Vagina (tissue), 2 donors: ENCODE measurements around the gene ASTN1. TPM values are rescaled to one million over a fixed set of nuclear protein-coding genes. Genes with fewer than 3 reads are reported as not detected.

Experiments
- DNase-seq, 2 donors: peaks; one replicate each; pipeline ENCODE4 v3.0.0-alpha.2; 2017; ENCODE audit errors: extremely low spot score in 2 of 2
- H3K27ac ChIP-seq: fragments of 200-600 bp; sonication (generic); one replicate; pipeline ENCODE4 v1.5.1; 2019
- H3K27me3 ChIP-seq: fragments of 200-600 bp; sonication (generic); one replicate; pipeline ENCODE4 v1.5.1; 2019
- H3K36me3 ChIP-seq, 2 donors: fragments of 200-600 bp; sonication (generic); one replicate each; pipeline ENCODE4 v1.5.1; 2017 to 2019
- H3K4me1 ChIP-seq: fragments of 200-600 bp; sonication (generic); one replicate; pipeline ENCODE4 v1.5.1; 2019
- H3K4me3 ChIP-seq, 2 donors: fragments of 200-600 bp; sonication (generic); 1 replicate in 1 of 2; 2 replicates in 1 of 2; pipeline ENCODE4 v1.5.1; 2016 to 2019
- H3K9me3 ChIP-seq: fragments of 200-600 bp; sonication (generic); one replicate; pipeline ENCODE4 v1.5.1; 2019
- POLR2A ChIP-seq, 2 donors: fragments of 450-650 bp; IDR thresholded peaks; one replicate each; pipeline ENCODE4 v1.6.1; 2017; ENCODE audit warnings: antibody characterized with exemption in 2 of 2, mild to moderate bottlenecking in 2 of 2, moderate library complexity in 2 of 2
- POLR2AphosphoS5 ChIP-seq, 2 donors: sonication (generic); formaldehyde crosslinking; IDR thresholded peaks; one replicate each; pipeline ENCODE4 v1.9.0; 2017; ENCODE audit warnings: antibody characterized with exemption in 2 of 2, mild to moderate bottlenecking in 2 of 2, low read depth in 1 of 2; ENCODE audit not compliant: insufficient read depth in 1 of 2
- intact Hi-C: fragments of 100-400 bp; cut with DNase I; formaldehyde crosslinking; loops from one replicate; pipeline ENCODE4 v1.15.1; 2023
- total RNA-seq: library from RNA; depleted of rRNA; stranded (reverse); fragments of >200 nt; gene quantifications from one replicate; pipeline ENCODE4 v1.2.3, GENCODE V29; 2016
- TF ChIP-seq, protein P1 (sequence below), 3 experiments: fragments of 450-650 bp in 2 of 3; fragments of 200-600 bp in 1 of 3; sonication (generic) in 1 of 3; IDR thresholded peaks; one replicate each; pipeline ENCODE4 v1.5.1; 2017 to 2019; ENCODE audit warnings: antibody characterized with exemption in 3 of 3, mild to moderate bottlenecking in 2 of 3, moderate library complexity in 2 of 3

ASTN1 gene
- total RNA-seq, 1 donor from 2014 or later: 4.2 TPM

- intact Hi-C loops: loop anchor here (10.0 kb wide), 1 partner anchor 1037 kb away; no protein-coding TSS in a partner anchor
- TF ChIP-seq, protein P1, sequence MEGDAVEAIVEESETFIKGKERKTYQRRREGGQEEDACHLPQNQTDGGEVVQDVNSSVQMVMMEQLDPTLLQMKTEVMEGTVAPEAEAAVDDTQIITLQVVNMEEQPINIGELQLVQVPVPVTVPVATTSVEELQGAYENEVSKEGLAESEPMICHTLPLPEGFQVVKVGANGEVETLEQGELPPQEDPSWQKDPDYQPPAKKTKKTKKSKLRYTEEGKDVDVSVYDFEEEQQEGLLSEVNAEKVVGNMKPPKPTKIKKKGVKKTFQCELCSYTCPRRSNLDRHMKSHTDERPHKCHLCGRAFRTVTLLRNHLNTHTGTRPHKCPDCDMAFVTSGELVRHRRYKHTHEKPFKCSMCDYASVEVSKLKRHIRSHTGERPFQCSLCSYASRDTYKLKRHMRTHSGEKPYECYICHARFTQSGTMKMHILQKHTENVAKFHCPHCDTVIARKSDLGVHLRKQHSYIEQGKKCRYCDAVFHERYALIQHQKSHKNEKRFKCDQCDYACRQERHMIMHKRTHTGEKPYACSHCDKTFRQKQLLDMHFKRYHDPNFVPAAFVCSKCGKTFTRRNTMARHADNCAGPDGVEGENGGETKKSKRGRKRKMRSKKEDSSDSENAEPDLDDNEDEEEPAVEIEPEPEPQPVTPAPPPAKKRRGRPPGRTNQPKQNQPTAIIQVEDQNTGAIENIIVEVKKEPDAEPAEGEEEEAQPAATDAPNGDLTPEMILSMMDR (IDR thresholded peaks at IDR 0.05): peak; percentile 37 to 75 (median 68)
- TF ChIP-seq POLR2A (IDR thresholded peaks at IDR 0.05): no peak
- TF ChIP-seq POLR2AphosphoS5 (IDR thresholded peaks at IDR 0.05; ENCODE audit: insufficient read depth in 1 of 2, low read depth in 1 of 2): no peak
- no peaks in the 10 kb centered on the region for H3K36me3 ChIP-seq
- no peaks in the 10 kb centered on the region for H3K27me3 ChIP-seq
- H3K9me3 ChIP-seq: no peaks in the 10 kb centered on the region
- no peak for DNase-seq
- no peak overlapping the region for H3K4me3 ChIP-seq
- H3K4me1 ChIP-seq: no peaks in the 10 kb centered on the region
- no peak overlapping the region for H3K27ac ChIP-seq
These were observed 266.9 kb downstream of the ASTN1 start for GRCh38 chr1:176897350-176898236.

GRCh38 chr1:176896216-176896615 lies 268.3 kb downstream of the ASTN1 start:
- no peaks in the 10 kb centered on the region for H3K27me3 ChIP-seq
- H3K4me3 ChIP-seq: no peak overlapping the region
- H3K9me3 ChIP-seq: no peaks in the 10 kb centered on the region
- intact Hi-C loops: loop anchor here (10.0 kb wide), 1 partner anchor 1039 kb away; no protein-coding TSS in a partner anchor
- no peak overlapping the region for H3K27ac ChIP-seq
- no peaks in the 10 kb centered on the region for H3K4me1 ChIP-seq
- TF ChIP-seq, protein P1 (IDR thresholded peaks at IDR 0.05): no peak
- TF ChIP-seq POLR2A (IDR thresholded peaks at IDR 0.05) (no peak), POLR2AphosphoS5 (IDR thresholded peaks at IDR 0.05; ENCODE audit: insufficient read depth in 1 of 2, low read depth in 1 of 2) (no peak)
- no peak for DNase-seq
- H3K36me3 ChIP-seq: no peaks in the 10 kb centered on the region

DNA sequence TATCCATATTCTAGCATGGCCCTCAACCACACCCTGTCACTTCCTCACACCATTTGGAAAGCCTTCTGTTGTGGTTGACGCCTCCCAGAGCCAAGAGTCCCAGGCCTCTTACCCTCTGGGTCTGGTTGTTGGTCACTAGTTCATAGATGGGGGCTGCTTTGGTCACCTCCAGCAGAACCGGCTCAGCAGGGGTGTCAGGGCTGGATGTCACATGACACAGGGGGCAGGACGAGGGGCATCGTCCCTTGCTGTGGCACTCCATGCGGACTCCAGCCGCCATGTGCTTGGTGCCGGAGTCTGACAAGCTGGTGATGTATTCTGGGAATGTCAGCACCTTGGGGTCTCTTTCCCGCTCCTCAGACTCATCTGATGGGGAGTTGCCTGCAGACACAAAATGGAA lies 270.1 kb downstream of the ASTN1 start:
- Histone ChIP-seq H3K27ac (no peak overlapping the region), H3K9me3 (no peaks in the 10 kb centered on the region), H3K27me3 (no peaks in the 10 kb centered on the region), H3K4me1 (no peaks in the 10 kb centered on the region), H3K4me3 (no peak overlapping the region), H3K36me3 (no peaks in the 10 kb centered on the region)
- no peak for DNase-seq
- TF ChIP-seq, protein P1 (IDR thresholded peaks at IDR 0.05): no peak
- TF ChIP-seq POLR2AphosphoS5 (IDR thresholded peaks at IDR 0.05; ENCODE audit: insufficient read depth in 1 of 2, low read depth in 1 of 2): no peak
- no peak for TF ChIP-seq POLR2A (IDR thresholded peaks at IDR 0.05)
- intact Hi-C loops: loop anchor here (10.0 kb wide), 1 partner anchor 1040 kb away; no protein-coding TSS in a partner anchor

DNA sequence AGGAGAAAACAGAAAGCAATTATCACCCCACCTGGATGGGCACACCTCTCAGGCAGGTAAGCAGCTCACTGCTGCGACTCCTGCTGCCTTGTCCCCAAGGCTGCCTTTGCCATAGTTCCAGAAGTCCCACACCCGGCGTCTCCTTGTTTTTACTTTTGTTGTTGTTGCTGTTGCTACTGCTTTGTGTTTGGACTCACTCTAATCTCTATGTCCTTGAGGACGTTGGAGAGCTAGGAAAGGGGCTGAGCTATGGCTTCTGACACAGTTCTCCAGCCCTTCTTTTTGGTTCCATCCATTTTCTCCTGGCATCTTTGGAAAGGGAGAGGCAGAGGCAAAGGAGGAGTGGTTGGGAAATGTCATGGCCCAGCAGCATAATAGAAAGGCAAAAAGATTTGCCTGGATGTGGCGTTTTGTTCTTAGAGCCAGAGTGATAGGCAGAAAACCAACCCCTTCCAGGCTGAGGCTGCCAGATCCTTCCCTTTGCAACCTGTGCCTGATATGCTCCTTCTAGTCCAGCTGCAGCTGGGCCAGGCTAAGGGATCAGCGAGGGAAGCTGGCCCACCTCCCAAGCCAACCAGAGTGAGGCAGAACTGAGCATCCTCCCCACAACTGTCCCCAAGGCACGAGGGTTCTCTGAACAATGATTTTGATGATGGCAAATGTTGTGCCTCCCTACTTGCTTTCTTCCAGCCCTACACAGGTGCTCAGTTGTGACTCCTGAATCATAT lies 270.7 kb downstream of the ASTN1 start:
- Histone ChIP-seq H3K4me1 (no peaks in the 10 kb centered on the region), H3K9me3 (no peaks in the 10 kb centered on the region), H3K4me3 (no peak overlapping the region), H3K36me3 (no peaks in the 10 kb centered on the region), H3K27ac (no peak overlapping the region), H3K27me3 (no peaks in the 10 kb centered on the region)
- intact Hi-C loops: loop anchor here (10.0 kb wide), 1 partner anchor 1041 kb away; no protein-coding TSS in a partner anchor
- TF ChIP-seq POLR2A (IDR thresholded peaks at IDR 0.05): no peak
- no peak for DNase-seq

DNA sequence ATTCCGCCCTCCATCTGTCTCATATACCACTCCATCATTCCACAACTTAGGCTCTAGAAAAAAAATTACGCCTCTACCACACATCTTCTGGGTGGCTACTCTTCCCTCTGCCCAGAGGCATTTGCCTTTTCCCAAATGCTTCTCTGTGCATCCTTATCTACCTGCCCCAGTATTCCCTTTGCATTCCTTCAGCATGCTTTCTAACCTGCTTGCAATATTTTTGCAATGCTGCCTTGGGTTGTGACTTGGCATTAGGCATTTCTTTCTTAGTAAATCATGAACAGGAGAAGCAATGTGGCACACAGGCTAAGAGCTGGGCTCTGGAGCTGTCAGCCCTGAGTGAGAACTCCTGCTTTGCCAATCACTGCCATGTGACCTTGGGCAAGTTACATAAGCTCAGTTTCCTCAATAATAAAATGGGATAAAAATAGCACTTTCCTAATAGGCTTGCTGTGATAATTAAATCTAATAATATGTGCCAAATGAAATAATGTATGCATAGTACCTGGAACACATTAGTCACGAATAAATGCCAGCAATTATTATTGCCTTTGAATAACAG lies 276.0 kb downstream of the ASTN1 start:
- DNase-seq: no peak
- Histone ChIP-seq H3K4me3 (no peak overlapping the region), H3K36me3 (no peaks in the 10 kb centered on the region), H3K9me3 (no peaks in the 10 kb centered on the region), H3K27me3 (no peaks in the 10 kb centered on the region), H3K4me1 (no peaks in the 10 kb centered on the region), H3K27ac (no peak overlapping the region)
- TF ChIP-seq POLR2A (IDR thresholded peaks at IDR 0.05) (no peak), POLR2AphosphoS5 (IDR thresholded peaks at IDR 0.05; ENCODE audit: insufficient read depth in 1 of 2, low read depth in 1 of 2) (no peak)
- TF ChIP-seq, protein P1 (IDR thresholded peaks at IDR 0.05): no peak
- intact Hi-C loops: no loop called here
